Renal pelvis (tissue), 4 donors: ENCODE measurements around the gene SPINT1. TPM values are rescaled to one million over a fixed set of nuclear protein-coding genes. Genes with fewer than 3 reads are reported as not detected.

Source experiments
- DNase-seq: peaks from one replicate; pipeline ENCODE4 v3.0.0-alpha.2; 2013
- polyA plus RNA-seq, 3 donors: library from polyadenylated mRNA; unstranded; fragments of 120-200 nt; gene quantifications; one replicate each; pipeline ENCODE4 v1.2.1, GENCODE V29; 2013; ENCODE audit not compliant: insufficient read length in 3 of 3

Gene SPINT1
- polyA plus RNA-seq, 3 donors: 72.4 to 75.5 (median 73.6) TPM

DNA sequence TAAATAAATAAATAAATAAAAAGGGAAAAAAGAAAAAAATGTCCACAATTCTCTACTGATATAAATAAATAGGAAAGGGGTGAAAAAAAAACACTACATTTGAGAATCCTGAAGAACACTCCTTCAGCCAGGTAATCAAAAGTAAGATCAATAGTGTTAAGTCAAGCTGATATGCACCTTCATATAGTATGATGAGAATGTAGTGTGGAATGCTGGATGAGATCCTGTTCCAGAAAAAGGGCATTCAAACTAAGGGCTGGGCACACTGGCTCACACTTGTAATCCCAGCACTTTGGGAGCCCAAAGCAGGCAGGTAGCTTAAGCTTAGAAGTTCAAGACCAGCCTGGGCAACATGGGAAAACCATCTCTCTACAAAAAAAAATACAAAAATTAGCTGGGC is 45.3 kb downstream of the SPINT1 start:
- DNase-seq: no peak

GRCh38 chr15:40891138-40891537 is 47.3 kb downstream of the SPINT1 start:
- DNase-seq: no peak

- no peak for DNase-seq
These were observed 48.1 kb downstream of the SPINT1 start for GRCh38 chr15:40891810-40892446.

- no peak for DNase-seq
These were observed 48.7 kb downstream of the SPINT1 start for GRCh38 chr15:40892447-40893012.

DNA sequence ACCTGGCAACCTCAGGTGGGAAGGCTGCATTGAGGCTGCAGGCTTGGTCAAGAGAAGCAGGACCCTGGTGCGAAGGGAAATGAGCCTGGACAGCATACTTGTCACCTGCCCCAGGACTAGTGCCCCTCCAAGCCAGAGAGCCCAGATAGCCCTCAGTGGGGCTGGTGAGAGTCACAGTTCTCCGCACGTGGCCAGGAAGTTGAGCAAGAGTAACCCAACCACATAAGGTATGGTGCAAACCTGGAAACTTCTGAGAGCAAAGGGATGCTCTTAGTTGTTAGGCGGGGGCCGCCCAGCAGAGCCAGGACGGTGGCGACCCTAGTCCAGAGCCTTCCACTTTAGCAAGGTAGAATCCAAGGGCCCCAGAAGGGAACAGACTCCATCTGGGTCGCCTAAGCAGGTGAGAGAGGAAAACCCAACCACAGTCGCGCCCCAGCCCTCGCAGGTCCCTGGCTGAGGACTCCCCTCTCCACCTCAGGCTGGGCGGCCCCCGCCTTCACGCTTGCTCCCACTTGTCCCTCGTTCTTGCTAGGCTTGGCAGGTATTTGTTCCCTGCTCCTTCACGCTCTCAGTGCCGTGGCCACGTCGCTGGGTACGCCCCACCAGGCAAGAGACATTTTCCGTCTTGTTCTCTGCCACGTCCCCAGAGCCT is 49.3 kb downstream of the SPINT1 start:
- no peak for DNase-seq

DNA sequence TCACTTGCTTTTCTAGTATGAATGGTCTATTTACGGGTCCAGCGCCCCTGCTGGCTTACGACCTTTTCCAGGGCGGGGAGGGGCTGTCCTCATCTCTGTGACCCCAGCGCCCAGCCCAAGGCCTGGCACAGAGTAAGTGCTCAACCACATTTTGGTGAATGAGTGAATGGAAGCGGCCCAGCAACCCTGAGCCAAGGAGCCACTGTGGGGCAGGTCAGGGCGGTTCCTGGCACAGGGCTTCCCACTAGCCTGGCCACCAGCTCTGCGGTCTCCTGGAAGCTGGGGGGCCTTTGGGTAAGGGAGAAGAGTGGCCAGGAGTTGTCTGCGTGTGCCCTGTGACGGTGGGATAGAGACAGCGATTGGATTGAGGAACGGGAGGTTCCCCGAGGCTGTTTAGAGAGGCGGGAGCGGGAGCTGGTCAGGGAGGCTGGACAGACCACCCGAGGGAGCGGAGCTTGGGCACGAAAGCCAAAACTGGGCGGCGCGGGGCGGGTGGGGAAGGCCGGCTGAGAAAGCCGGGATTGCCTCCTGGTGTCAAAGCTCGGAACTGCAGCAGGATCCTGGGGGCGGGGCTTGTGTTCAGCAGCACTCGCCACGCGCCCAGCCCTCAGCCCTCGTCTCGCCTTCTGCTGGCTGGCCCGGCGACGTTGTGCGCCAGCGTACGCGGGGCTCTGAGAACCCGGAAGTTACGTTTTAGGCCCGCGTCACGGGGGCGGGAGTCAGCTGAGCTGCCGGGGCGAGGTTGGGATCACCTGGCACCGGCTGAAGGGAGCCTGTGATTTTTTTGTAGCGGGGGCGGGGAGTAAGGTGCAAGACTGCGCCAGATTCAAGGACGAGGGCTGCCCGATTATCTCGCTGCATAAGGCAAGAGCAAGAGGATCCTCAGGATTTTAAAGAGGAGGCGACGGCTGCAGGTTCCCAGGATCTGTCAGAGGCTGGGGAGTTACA is 50.2 kb downstream of the SPINT1 start, which contains the start of gene VPS18:
Gene VPS18, plus strand, starts transcription at position 718 of the 948 bp plus-strand sequence. CDS start 319 bp downstream, outside the sequence.
- DNase-seq: peak; percentile 96

- no peak for DNase-seq
These were observed 51.0 kb downstream of the SPINT1 start for GRCh38 chr15:40894681-40895448.

GRCh38 chr15:40899536-40900207 is 55.8 kb downstream of the SPINT1 start:
- DNase-seq: no peak

DNA sequence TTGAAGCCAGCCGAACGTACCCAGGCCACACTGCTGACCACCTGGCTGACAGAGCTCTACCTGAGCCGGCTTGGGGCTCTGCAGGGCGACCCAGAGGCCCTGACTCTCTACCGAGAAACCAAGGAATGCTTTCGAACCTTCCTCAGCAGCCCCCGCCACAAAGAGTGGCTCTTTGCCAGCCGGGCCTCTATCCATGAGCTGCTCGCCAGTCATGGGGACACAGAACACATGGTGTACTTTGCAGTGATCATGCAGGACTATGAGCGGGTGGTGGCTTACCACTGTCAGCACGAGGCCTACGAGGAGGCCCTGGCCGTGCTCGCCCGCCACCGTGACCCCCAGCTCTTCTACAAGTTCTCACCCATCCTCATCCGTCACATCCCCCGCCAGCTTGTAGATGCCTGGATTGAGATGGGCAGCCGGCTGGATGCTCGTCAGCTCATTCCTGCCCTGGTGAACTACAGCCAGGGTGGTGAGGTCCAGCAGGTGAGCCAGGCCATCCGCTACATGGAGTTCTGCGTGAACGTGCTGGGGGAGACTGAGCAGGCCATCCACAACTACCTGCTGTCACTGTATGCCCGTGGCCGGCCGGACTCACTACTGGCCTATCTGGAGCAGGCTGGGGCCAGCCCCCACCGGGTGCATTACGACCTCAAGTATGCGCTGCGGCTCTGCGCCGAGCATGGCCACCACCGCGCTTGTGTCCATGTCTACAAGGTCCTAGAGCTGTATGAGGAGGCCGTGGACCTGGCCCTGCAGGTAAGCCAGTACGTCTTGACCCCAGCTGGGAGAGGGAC is 56.6 kb downstream of the SPINT1 start:
- DNase-seq: no peak

GRCh38 chr15:40901053-40901443 is 57.2 kb downstream of the SPINT1 start:
- DNase-seq: no peak

DNA sequence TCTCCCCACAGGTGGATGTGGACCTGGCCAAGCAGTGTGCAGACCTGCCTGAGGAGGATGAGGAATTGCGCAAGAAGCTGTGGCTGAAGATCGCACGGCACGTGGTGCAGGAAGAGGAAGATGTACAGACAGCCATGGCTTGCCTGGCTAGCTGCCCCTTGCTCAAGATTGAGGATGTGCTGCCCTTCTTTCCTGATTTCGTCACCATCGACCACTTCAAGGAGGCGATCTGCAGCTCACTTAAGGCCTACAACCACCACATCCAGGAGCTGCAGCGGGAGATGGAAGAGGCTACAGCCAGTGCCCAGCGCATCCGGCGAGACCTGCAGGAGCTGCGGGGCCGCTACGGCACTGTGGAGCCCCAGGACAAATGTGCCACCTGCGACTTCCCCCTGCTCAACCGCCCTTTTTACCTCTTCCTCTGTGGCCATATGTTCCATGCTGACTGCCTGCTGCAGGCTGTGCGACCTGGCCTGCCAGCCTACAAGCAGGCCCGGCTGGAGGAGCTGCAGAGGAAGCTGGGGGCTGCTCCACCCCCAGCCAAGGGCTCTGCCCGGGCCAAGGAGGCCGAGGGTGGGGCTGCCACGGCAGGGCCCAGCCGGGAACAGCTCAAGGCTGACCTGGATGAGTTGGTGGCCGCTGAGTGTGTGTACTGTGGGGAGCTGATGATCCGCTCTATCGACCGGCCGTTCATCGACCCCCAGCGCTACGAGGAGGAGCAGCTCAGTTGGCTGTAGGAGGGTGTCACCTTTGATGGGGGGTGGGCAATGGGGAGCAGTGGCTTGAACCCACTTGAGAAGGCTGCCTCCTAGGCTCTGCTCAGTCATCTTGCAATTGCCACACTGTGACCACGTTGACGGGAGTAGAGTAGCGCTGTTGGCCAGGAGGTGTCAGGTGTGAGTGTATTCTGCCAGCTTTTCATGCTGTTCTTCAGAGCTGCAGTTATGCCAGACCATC is 59.0 kb downstream of the SPINT1 start:
- no peak for DNase-seq

DNA sequence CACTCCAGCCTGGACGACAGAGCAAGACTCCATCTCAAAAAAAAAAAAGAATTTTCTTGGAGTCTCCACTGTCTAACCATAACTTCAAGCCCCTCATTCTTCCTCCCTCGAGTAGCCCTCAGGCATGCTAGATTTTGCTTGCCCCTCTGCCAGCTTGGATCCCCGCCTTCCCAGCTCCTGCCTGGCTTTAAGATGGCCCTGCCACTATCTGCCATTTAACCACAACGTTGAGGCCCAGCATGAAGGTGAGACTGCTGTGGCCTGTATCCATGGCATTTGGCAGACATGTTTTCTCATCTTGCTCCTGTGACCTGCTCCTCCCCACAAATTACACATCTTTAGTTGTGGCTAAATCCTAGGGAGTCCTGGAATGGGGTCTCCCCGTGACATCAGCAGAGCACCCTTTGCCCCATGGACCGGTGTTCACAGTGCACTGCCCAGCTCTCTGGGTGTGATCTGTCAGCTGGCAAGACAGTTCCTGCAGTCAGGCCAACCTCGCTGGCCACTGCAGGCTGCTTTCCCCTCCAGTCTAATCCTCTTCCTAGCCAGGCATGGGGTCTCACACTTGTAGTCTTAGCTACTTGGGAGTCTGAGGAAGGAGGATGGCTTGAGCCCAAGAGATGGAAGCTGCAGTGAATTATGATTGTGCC is 60.8 kb downstream of the SPINT1 start:
- no peak for DNase-seq

- peak; percentile 78 for DNase-seq
These were observed 62.5 kb downstream of the SPINT1 start for GRCh38 chr15:40906091-40906990.

GRCh38 chr15:40906991-40907802 is 63.3 kb downstream of the SPINT1 start:
- DNase-seq: no peak
